HT-29 (cell line): ENCODE data around the gene VRK1. TPM values are rescaled to one million over a fixed set of nuclear protein-coding genes. Genes with fewer than 3 reads are reported as not detected.

ENCODE experiments used
- DNase-seq: peaks from one replicate; pipeline ENCODE4 v3.0.0-alpha.2; 2015; ENCODE audit warnings: low spot score
- total RNA-seq: library from RNA; depleted of rRNA; stranded (reverse); fragments of >200 nt; shearing (Covaris generic); gene quantifications from 2 replicates; pipeline ENCODE4 v1.2.3, GENCODE V29; 2014

Gene VRK1
- total RNA-seq, 1 experiment from 2014 or later = 14.6 TPM

GRCh38 chr14:96790706-96791105 is 6.5 kb upstream of the VRK1 start:
- DNase-seq = no peak

- DNase-seq = no peak
These were observed 5.2 kb upstream of the VRK1 start for GRCh38 chr14:96792003-96792402.

- no peak for DNase-seq
These were observed 4.6 kb upstream of the VRK1 start for GRCh38 chr14:96792591-96792990.

GRCh38 chr14:96793547-96793946 is 3.6 kb upstream of the VRK1 start:
- DNase-seq = no peak

GRCh38 chr14:96795109-96795828 is 1.9 kb upstream of the VRK1 start:
- DNase-seq = no peak

- DNase-seq = peak; percentile 38
These were observed 584 bp downstream of the VRK1 start for GRCh38 chr14:96797582-96798349.

- no peak for DNase-seq
These were observed 1.8 kb downstream of the VRK1 start for GRCh38 chr14:96798956-96799355.

GRCh38 chr14:96799489-96800054 is 2.4 kb downstream of the VRK1 start:
- DNase-seq = no peak

- no peak for DNase-seq
These were observed 4.7 kb downstream of the VRK1 start for GRCh38 chr14:96801931-96802330.

GRCh38 chr14:96802963-96803362 is 5.8 kb downstream of the VRK1 start:
- no peak for DNase-seq

GRCh38 chr14:96803958-96804357 is 6.8 kb downstream of the VRK1 start:
- DNase-seq = no peak

- no peak for DNase-seq
These were observed 7.7 kb downstream of the VRK1 start for GRCh38 chr14:96804895-96805294.

- no peak for DNase-seq
These were observed 8.8 kb downstream of the VRK1 start for GRCh38 chr14:96805956-96806355.

GRCh38 chr14:96806836-96807235 is 9.7 kb downstream of the VRK1 start:
- DNase-seq = no peak

GRCh38 chr14:96808619-96809406 is 11.6 kb downstream of the VRK1 start:
- DNase-seq = no peak

- DNase-seq = no peak
These were observed 14.1 kb downstream of the VRK1 start for GRCh38 chr14:96811265-96811664.

- no peak for DNase-seq
These were observed 14.9 kb downstream of the VRK1 start for GRCh38 chr14:96811985-96812667.

- no peak for DNase-seq
These were observed 19.1 kb downstream of the VRK1 start for GRCh38 chr14:96816281-96816680.

GRCh38 chr14:96817750-96818666 is 20.8 kb downstream of the VRK1 start:
- no peak for DNase-seq

- DNase-seq = no peak
These were observed 24.3 kb downstream of the VRK1 start for GRCh38 chr14:96821501-96821900.
